ENCODE results near the gene CDA. TPM values are rescaled to one million over a fixed set of nuclear protein-coding genes. Genes with fewer than 3 reads are reported as not detected.
"Not testable (repeated sequence)": the region's sequence is repeated elsewhere in the genome, so short reads cannot be mapped to it uniquely, and the experiment has no call there.

The CDA gene
- total RNA-seq, 2 experiments from 2014 or later: not detected

DNA sequence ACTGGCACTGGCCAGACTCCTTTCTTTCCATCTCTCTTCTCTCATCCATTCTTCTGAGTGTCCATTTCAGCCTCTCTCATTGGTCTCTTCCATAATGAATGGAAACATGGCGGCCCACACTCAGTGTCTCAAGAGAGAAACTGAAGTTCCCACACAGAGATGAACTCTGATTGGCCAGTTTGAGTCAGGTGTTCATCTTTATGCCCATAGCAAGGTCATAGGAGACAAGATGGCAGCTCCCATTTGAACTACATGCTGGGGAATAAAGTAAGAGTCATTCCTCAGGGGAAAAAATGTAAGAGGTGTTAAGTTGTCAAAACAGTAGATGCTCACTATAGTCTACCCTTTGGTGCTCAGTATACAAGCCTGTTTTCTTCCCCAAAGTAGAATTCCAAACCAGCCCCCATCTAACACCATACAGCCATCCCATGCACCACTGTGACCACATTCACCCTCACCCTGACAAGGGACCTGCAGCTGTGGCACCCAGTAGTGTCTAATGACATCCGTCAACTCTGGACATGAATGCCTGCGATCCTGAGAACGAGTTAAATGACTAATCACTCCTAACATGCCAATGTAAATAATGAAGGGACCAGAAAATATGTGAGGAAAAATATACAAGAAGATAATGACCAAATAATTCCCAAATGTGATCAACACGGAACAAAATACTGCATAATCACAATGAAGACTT lies 12.4 kb downstream of the CDA start:
- no peak overlapping the region for H3K4me3 Mint-ChIP-seq
- DNase-seq: no peak
- no peaks in the 10 kb centered on the region for H3K27me3 Mint-ChIP-seq
- H3K4me1 Mint-ChIP-seq: no peaks in the 10 kb centered on the region
- no peaks in the 10 kb centered on the region for H3K36me3 Mint-ChIP-seq
- no peak overlapping the region for H3K27ac Mint-ChIP-seq
- no peaks in the 10 kb centered on the region for H3K9me3 Mint-ChIP-seq

DNA sequence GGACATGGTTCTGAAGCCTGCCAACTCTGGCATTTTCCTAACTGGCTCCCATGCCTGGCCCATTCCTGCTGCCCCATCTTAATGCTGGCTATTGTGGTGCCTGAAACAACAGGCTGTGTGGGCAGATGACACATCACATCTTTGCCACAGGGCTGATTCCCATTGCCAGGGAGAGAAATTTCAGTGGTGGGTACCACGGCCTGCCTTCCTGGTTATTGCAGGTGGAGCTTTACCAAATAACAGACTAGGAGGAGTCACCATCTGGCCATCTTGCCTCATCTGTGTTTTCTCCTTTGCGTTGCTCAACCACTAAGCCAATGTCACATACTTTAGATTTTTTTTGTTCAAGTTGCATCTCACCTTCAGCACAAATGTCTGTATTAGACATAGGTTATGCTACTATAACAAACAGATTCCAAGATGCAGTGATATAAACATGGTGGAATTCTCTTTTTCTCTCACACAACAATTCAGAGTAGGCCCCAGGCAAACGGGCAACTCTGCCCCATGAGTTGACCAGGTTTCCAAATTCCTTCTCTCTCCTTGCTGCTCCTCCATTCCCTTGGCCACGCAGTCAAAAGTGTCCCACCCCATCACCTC lies 14.1 kb downstream of the CDA start:
- no peak overlapping the region for H3K4me3 Mint-ChIP-seq
- H3K36me3 Mint-ChIP-seq: no peaks in the 10 kb centered on the region
- no peaks in the 10 kb centered on the region for H3K4me1 Mint-ChIP-seq
- no peaks in the 10 kb centered on the region for H3K9me3 Mint-ChIP-seq
- H3K27me3 Mint-ChIP-seq: no peaks in the 10 kb centered on the region
- H3K27ac Mint-ChIP-seq: no peak overlapping the region
- no peak for DNase-seq

DNA sequence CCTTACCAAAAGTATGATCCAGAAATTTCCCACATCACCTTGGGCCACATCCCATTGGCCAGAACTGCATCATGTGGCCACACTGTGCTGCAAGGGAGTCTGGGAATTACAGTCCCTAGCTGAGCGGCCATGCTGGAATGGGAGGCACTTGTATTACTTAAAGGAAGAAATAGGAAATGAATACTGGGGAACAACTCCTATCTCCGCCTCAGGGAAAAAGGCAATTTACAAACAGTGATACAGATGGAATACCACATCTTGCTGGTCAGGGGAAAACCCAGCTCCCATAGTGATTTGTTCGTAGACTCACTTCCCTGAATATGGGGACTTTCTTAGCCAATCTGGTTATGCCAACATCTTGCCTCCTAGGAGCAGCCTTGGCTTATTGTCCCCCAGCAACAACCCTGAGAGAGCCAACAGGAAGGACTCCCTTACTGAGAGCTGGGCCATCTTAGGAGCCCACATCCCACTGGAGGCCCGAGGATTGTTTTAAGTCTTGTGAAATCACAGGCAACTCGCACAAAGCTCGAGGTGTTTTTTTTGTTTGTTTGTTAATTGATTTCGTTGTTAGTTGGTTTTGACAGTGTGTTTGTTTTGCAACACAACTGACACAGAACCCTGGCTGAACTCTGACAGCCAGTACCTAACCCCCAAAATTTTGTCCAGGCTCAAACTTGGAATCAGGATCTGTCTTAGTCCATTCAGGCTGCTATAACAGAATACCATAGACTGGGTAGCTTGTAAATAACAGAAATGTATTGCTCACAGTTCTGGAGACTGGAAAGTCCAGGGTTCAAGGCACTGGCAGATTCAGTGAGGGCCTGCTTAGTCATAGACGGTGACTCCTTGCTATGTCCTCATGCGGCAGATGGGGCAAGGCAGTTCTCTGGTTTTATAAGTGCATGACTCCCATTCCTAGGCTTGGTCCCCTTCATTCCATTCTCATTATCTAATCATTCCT lies 14.9 kb downstream of the CDA start:
- H3K4me1 Mint-ChIP-seq: no peaks in the 10 kb centered on the region
- no peaks in the 10 kb centered on the region for H3K27me3 Mint-ChIP-seq
- H3K9me3 Mint-ChIP-seq: no peaks in the 10 kb centered on the region
- H3K27ac Mint-ChIP-seq: no peak overlapping the region
- no peak overlapping the region for H3K4me3 Mint-ChIP-seq
- DNase-seq: no peak
- no peaks in the 10 kb centered on the region for H3K36me3 Mint-ChIP-seq

DNA sequence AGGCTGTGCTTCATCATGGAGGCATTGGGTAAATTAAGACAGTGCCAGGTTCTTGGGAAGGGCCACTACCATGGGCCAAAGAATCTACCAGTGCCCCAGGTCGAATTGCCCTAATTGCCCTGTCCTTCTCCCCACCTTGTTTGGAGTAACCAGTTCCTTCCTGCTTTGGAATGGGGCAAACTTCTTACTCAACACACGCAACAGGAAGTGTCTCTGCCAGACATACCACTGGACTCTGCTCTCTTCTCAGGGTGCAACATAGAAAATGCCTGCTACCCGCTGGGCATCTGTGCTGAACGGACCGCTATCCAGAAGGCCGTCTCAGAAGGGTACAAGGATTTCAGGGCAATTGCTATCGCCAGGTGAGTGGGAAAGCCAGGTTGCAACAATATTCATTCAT lies 15.8 kb downstream of the CDA start:
- Mint-ChIP-seq H3K4me3 (no peak overlapping the region), H3K27me3 (no peaks in the 10 kb centered on the region), H3K36me3 (no peaks in the 10 kb centered on the region), H3K27ac (no peak overlapping the region), H3K4me1 (no peaks in the 10 kb centered on the region), H3K9me3 (no peaks in the 10 kb centered on the region)
- DNase-seq: no peak

DNA sequence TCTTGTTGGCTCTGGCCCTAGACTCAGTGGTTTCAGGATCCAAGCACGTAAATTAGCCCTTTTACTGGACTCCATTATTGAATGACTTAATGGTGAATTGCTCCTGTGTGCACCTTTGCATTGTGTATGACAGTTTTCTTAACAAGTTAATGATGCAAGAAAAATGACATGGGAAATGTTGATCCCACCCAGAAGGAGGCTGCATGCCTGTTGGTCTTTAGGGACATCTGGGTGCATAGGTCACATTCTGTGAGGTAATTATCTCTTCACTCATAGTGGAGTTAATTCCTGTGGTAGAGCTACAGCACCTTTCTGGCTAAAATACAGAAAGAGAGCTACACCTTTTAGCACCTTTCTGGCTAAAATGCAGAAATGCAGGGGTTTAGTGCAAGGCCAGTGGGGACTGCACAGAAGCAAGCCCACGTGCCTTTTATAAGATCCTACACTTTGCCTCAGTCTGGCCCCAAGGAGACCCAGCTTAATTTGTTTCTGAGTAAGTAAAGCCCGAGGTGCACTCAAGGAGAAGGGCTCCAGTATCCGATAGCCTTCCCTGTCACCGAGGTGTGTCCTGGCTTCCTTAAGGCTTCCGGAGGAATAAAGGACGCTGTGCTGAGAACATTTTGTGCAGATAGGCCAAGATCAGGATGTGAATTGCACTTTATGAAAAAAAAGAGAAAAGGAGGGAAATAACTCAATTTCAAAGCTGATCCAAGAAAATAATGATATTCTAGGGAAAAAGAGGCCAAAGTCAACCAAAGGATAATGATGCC lies 18.1 kb downstream of the CDA start:
- H3K4me1 Mint-ChIP-seq, H3K27ac Mint-ChIP-seq, H3K27me3 Mint-ChIP-seq, H3K36me3 Mint-ChIP-seq, H3K4me3 Mint-ChIP-seq, H3K9me3 Mint-ChIP-seq, DNase-seq: not testable (repeated sequence)

DNA sequence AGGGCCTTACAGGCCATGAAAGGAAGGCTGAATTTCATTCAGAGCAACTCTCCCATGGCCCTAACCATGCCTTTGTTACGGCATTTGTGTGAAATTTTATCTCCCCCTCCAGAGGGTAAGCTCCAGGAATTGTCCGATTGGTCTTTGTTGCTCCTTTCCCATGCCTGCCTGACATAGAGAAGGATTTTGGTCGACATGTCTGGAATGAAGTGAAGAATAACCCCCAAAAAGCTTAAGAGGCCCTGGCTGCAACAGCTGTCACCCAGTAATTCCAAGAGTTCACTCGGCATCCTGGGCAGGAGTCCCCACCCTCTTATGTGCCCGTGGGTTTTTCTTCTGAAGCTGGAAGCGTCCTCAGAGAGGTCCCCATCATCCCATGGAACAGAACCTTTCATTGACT lies 20.6 kb downstream of the CDA start:
- H3K27me3 Mint-ChIP-seq: no peaks in the 10 kb centered on the region
- H3K4me3 Mint-ChIP-seq: no peak overlapping the region
- no peak overlapping the region for H3K27ac Mint-ChIP-seq
- no peaks in the 10 kb centered on the region for H3K9me3 Mint-ChIP-seq
- H3K4me1 Mint-ChIP-seq: no peaks in the 10 kb centered on the region
- DNase-seq: no peak
- no peaks in the 10 kb centered on the region for H3K36me3 Mint-ChIP-seq

DNA sequence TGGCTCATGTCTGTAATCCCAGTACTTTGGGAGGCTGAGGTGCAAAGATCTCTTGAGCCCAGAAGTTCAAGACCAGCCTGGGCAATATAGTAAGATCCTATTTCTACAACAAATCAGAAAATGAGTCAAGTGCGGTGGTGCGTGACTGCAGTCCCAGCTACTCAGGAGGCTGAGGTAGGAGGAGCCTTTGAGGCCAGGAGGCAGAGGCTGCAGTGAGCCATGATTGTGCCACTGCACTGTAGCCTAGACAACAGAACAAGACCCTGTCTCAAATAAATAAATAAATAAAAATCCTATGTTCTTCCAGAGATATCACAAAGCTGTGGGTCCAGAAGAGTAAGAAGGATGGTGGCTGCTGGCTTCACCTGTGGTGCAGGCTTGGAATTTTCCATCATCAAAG lies 22.1 kb downstream of the CDA start:
- Mint-ChIP-seq H3K4me3 (no peak overlapping the region), H3K27ac (no peak overlapping the region), H3K4me1 (no peaks in the 10 kb centered on the region), H3K36me3 (no peaks in the 10 kb centered on the region), H3K9me3 (no peaks in the 10 kb centered on the region), H3K27me3 (no peaks in the 10 kb centered on the region)
- DNase-seq: no peak

DNA sequence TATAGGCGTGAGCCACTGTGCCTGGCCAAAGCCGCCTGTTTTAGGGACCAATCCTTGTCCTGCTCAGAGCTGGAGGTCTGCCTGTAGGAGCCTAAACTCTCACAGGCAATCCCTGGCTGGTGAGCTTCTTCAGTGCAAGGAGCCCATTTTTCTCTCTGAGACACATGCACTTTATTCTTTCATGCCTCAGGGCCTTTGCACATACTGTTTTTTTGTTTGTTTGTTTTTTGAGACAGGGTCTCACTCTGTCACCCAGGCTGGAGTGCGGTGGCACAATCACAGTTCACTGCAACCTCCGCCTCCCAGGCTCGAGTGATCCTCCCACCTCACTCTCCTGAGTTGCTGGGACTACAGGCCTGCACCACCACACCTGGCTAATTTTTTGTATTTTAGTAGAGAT lies 22.8 kb downstream of the CDA start:
- Mint-ChIP-seq H3K9me3 (no peaks in the 10 kb centered on the region), H3K36me3 (no peaks in the 10 kb centered on the region), H3K4me3 (no peak overlapping the region), H3K27ac (no peak overlapping the region), H3K27me3 (no peaks in the 10 kb centered on the region), H3K4me1 (no peaks in the 10 kb centered on the region)
- no peak for DNase-seq

DNA sequence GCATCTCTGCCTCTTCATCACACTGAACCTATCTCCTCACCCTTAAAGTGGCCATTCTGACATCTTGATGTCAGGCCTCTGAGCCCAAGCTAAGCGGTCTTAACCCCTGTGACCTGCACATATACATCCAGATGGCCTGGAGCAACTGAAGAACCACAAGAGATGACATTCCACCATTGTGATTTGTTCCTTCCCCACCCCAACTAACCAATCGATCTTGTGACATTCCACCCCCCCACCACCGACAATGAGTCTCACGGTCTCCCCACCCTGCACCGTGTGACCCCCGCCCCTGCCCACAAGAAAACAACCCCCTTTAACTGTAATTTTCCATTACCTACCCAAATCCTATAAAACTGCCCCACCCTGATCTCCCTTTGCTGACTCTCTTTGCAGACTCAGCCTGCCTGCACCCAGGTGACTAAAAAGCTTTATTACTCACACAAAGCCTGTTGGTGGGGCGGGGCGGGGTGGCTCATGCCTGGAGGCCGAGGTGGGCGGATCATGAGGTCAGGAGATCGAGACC lies 23.4 kb downstream of the CDA start:
- no peaks in the 10 kb centered on the region for H3K4me1 Mint-ChIP-seq
- no peak for DNase-seq
- no peaks in the 10 kb centered on the region for H3K36me3 Mint-ChIP-seq
- H3K9me3 Mint-ChIP-seq: no peaks in the 10 kb centered on the region
- H3K27me3 Mint-ChIP-seq: peaks cover 3% of the 10 kb centered on the region
- no peak overlapping the region for H3K27ac Mint-ChIP-seq
- H3K4me3 Mint-ChIP-seq: no peak overlapping the region

DNA sequence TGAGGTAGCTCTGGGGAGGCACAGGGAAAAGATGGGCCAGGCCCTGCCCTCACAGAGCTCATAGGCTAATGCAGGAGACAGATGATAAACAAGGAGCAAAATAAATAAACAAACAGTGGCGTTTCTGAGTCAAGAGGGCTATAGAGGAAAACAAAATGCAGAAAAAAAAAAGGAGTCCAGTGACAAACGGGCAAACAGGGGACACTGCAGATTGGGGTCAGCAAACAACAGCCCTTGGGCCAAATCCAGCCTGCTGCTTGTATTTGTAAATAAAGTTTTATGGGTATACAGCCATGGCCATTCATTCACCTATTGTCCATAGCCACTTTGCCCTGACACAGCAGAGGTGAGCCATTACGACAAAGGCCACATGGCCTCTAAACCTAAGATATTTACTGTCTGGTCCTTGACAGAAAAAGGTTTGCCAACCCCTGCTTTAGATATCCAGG lies 25.3 kb downstream of the CDA start:
- Mint-ChIP-seq H3K27ac (no peak overlapping the region), H3K36me3 (no peaks in the 10 kb centered on the region), H3K9me3 (no peaks in the 10 kb centered on the region), H3K27me3 (peaks cover 3% of the 10 kb centered on the region), H3K4me1 (no peaks in the 10 kb centered on the region), H3K4me3 (no peak overlapping the region)
- DNase-seq: no peak

DNA sequence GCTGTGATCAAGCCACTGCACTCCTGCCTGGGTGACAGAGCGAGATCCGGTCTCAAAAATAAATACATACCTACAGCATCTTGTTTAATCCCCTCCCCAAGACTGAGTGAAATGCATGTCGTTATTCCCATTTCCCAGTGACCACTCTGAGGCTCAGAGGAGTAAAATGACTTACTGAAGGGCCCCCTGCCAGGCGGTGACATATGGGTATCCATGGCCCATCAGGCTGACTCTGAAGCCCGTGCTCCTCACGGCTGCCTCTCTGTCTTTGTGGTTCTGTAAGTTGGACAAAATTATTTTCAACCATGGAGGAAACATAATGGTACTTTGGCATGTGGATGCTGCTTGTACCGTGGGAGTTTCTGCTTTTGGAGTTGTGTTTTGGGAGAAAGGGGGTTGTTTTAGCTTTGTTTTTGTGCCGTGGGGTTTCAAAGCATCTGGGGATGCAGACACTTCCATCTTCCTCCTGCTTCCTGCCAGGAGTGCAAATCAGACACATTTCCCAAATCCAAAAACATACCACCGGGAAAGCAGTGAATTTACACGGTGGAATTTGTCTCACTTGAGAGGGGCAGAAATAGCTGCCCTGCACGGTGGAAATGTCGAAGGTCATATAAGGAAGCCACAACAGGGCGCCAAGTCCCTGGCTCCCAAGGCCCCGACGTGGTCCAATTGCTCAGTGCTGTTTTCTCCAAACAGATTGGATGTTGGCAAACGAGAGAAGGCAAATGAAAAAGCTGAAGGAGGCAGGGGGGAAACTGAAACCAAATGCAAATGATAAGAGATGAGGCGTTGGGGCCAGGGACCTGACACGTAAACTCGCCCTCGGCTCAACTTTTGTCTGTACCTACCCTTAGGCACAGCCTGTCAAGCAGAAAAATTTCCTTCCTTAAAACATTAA lies 27.3 kb downstream of the CDA start:
- Mint-ChIP-seq H3K27ac (no peak overlapping the region), H3K27me3 (peaks cover 3% of the 10 kb centered on the region), H3K36me3 (no peaks in the 10 kb centered on the region), H3K4me1 (no peaks in the 10 kb centered on the region), H3K4me3 (no peak overlapping the region), H3K9me3 (no peaks in the 10 kb centered on the region)
- DNase-seq: no peak

DNA sequence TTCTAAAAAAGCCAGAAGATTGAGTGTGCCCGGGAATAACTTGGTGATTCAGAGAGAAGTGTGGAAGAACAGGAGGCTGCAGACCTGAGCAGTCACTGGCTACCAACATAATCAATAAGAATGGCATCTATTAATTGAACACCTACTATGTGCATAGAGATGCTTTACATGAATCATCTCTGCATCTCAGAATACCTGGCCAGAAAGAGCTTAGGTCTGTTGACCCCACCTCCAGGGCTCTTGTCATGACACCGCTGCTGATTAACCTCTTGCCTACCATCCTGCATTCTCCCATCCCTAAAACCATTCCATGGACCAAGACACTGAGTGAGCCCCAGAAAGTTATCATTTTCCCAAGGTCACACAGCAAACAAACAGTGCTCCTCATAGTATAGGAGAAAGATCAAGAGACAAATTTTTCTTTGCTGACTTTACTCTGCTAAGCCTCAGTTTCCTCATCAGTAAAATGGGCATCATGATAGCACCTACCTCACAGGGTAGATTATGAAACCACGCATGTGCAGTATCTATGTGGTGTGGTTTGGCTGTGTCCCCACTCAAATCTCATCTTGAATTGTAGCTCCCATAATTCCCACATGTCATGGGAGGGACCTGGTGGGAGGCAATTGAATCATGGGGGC lies 28.1 kb downstream of the CDA start:
- Mint-ChIP-seq H3K4me3 (no peak overlapping the region), H3K4me1 (no peaks in the 10 kb centered on the region), H3K9me3 (no peaks in the 10 kb centered on the region), H3K27me3 (peaks cover 3% of the 10 kb centered on the region), H3K27ac (no peak overlapping the region), H3K36me3 (no peaks in the 10 kb centered on the region)
- DNase-seq: no peak

DNA sequence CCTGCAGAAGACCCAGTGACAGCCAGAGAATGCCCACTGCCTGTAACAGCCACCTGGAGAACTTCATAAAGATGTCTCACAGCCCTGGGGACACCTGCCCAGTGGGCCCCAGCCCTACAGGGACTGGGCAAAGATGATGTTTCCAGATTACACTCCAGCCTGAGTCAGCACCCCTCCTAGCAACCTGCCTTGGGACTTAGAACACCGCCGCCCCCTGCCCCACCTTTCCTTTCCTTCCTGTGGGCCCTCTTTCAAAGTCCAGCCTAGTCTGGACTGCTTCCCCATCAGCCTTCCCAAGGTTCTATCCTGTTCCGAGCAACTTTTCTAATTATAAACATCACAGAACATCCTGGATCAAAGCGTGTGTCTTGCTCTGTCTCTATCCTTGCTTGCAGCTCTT lies 29.7 kb downstream of the CDA start:
- H3K4me3 Mint-ChIP-seq: no peak overlapping the region
- DNase-seq: no peak
- H3K36me3 Mint-ChIP-seq: no peaks in the 10 kb centered on the region

More for the DNA sequence above, 29.7 kb downstream of the CDA start:
- Mint-ChIP-seq H3K4me1 (no peaks in the 10 kb centered on the region), H3K27ac (no peak overlapping the region), H3K27me3 (peaks cover 6% of the 10 kb centered on the region), H3K9me3 (no peaks in the 10 kb centered on the region)

Data from activated naive CD8-positive, alpha-beta T cell treated with anti-CD3 and anti-CD28 coated beads for 36 hours (primary cell).